GM19468 (cell line): ENCODE data around the gene TTK.

Experiments used
- ATAC-seq: cut with Tn5 transposase; IDR thresholded peaks from one replicate; pipeline ENCODE4 v1.9.1; 2021; ENCODE audit warnings: mild to moderate bottlenecking, moderate library complexity, moderate number of reproducible peaks; ENCODE audit not compliant: unreplicated experiment; ENCODE audit errors: extremely low read depth

Gene TTK

GRCh38 chr6:80004173-80005072 lies at the start of gene TTK:
TSS of gene TTK (plus strand) at chr6:80004649. CDS start at chr6:80005844, 1,195 bp downstream.
- ATAC-seq, result peak; percentile 100

GRCh38 chr6:79954849-79955248 lies 49.6 kb upstream of the TTK start:
- ATAC-seq, result no peak

GRCh38 chr6:79964607-79965081 lies 39.8 kb upstream of the TTK start:
- ATAC-seq, result no peak

- no peak for ATAC-seq
These were observed 37.3 kb upstream of the TTK start for GRCh38 chr6:79967178-79967577.

DNA sequence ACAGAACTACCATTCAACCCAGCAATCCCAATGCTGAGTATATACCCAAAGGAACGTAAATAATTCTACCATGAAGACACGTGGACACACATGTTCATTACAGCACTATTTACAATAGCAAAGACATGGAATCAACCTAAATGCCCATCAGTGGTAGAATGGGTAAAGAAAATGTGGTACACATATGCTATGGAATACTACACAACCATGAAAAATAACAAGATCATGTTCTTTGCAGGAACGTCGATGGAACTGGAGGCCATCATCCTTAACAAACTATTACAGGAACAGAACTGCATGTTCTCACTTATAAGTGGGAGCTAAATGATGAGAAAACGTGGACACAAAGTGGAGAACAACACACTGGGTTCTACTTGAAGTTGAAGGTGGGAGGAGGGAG lies 34.7 kb upstream of the TTK start:
- ATAC-seq, result no peak

- ATAC-seq, result no peak
These were observed 33.3 kb upstream of the TTK start for GRCh38 chr6:79971193-79971592.

DNA sequence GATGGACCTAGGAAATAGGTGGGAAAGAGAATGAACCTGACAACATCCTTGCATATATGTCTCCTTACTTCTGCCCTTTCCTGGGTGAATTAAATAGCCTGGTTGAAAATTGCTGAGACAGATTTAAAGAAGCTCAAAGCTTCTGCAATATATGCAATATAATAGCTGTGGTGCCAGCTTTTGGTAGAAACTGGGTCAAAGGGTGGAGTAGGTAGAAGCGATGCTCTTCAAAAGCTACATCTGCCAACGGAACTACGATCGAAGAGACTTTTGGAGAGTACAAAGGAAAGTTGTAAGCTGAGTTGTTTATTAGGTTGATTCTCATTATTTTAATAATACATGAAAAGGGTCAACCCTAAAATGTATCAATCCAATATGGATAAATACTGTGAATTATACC lies 22.8 kb upstream of the TTK start:
- ATAC-seq, result no peak

DNA sequence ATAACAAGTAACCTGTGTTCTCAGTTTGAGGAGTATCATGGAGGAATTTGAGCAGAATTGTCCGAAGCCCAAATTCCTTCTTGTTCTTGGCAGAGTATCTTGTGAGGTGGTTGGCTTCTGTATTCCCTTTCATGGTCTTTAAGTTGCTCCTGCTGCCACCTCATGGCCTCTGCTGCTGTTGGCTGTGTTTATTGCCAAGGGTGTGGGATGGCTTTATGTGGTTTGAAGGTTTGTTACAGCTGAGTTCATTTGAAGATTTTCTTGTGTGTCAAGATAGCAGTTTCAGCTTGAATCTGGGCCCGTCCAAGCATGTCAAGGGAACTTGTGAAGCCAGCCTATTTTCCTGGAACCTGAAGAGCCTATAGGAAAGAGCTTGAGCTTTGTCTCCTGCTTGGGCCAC lies 20.2 kb upstream of the TTK start:
- ATAC-seq, result no peak

DNA sequence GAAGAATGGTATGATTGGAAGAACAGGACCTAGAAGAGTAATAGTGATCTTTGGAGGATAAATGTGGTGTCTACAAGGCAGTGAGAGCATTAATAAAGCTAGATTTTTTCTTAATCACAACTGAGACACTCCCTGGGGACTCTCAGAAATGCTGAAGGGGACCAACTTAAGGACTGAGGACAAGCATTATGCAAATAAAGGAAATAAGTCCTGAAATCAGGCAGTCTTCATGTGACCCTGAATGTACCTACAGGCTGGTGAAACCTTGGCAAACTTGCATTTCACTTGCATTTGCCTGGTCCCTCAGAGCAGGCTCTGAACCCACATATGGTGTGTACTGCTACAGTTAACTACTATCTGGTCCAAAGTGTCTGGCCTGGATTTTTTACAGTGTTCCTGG lies 19.3 kb upstream of the TTK start:
- no peak for ATAC-seq

DNA sequence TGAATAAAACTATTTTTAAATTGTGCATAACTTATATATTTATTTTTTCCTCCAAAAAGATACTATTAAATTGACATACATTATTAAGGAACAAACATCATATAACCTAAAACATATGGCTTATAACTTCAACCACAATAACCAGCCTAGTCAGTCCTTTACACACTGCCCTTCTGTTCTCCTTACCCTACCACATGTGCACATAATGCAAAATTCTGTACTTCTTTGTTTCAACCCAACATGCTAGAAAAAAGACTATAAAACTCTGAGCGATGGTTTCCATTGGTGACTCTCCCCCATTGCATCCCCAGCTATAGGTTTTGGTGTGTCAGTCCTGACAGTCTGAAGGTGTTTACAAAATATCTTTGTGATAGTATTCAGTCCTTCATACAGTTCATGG lies 14.8 kb upstream of the TTK start:
- no peak for ATAC-seq

- no peak for ATAC-seq
These were observed 11.2 kb upstream of the TTK start for GRCh38 chr6:79993012-79993910.

GRCh38 chr6:79993911-79994309 lies 10.5 kb upstream of the TTK start:
- ATAC-seq, result no peak

GRCh38 chr6:79997728-79998127 lies 6.7 kb upstream of the TTK start:
- ATAC-seq, result no peak

DNA sequence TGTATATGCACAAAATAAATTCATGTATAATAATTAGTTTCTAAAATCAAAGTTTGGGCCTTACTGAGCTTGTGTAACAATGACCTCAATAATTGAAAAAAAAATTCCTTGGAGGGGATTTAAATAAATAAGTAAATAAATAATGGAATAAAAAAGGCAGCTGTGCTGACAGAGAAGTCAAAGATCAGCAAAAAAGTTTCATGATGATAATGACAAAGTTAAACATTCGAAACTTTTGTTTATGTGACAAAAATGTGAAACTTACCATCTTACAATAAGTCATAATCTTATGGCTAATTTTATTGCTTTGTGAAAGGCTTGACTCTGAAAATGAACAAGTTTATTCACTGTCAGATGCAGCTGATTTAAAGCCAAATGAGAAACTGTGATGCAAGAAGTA lies 3.1 kb upstream of the TTK start:
- no peak for ATAC-seq

GRCh38 chr6:80003826-80004172 lies 650 bp upstream of the TTK start:
- no peak for ATAC-seq

DNA sequence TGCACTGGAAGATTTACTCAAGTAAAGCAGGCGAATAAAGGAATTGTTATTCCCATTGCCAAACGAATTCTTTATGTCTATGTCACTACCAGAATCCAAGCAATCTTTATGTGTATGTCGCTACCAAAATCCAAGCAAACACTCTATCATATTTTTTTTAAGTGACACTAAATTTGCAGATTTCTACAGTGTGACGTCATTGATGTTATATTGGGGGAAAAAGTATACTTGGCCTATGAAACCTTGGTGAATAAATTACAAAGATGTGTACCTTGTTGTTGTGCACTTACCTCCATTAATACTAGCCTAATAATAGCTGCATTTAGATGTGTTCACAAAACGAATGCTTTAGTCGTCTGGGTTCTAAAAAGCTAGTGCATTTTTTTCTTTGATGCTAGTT lies 957 bp downstream of the TTK start:
- ATAC-seq, result no peak

GRCh38 chr6:80006541-80006940 lies 2.1 kb downstream of the TTK start:
- no peak for ATAC-seq

- no peak for ATAC-seq
These were observed 5.1 kb downstream of the TTK start for GRCh38 chr6:80009531-80009930.

GRCh38 chr6:80010288-80010687 lies 5.8 kb downstream of the TTK start:
- no peak for ATAC-seq

DNA sequence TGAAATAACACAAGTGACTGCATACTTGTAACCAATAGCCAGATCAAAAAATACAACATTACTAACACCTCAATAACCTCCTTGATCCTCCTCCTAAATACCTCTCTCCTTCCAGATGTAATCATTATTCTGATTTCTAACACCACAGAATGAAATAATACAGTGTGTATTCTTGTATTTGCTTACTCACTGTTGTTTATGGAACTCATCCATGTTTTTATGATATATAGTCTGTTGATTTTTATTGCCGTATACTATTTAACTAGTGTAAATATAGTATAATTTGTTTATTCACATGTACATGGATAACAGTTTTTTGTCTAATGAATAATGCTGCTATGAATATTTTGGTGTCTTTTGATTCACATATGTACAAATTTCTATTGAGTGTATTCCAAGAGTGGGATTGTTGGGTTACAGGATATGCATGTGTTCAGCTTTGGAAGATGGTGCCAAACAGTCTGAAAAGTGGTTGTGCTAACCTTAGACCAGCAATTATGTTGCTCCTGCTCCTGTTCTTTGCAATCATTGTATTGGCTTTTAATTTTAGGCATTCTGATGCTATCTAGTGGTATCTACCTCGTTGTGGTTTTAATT lies 11.5 kb downstream of the TTK start:
- no peak for ATAC-seq
